Subcutaneous adipose tissue (tissue), 4 donors: ENCODE data around the gene FAM47B. TPM values are rescaled to one million over a fixed set of nuclear protein-coding genes. Genes with fewer than 3 reads are reported as not detected.

Source experiments
- total RNA-seq, 4 donors: library from RNA; depleted of rRNA; stranded (reverse); fragments of >200 nt; gene quantifications; one replicate each; pipeline ENCODE4 v1.1.0, GENCODE V29; 2016
- TF ChIP-seq, protein P1 (sequence below): fragments of 450-650 bp; IDR thresholded peaks from one replicate; pipeline ENCODE4 v1.5.1; 2016; ENCODE audit warnings: low read depth, mild to moderate bottlenecking, control low read depth, antibody characterized with exemption, moderate library complexity

FAM47B gene
- total RNA-seq, 4 donors from 2014 or later = not detected

GRCh38 chrX:34917146-34917545 is 25.4 kb upstream of the FAM47B start:
- TF ChIP-seq, protein P1, sequence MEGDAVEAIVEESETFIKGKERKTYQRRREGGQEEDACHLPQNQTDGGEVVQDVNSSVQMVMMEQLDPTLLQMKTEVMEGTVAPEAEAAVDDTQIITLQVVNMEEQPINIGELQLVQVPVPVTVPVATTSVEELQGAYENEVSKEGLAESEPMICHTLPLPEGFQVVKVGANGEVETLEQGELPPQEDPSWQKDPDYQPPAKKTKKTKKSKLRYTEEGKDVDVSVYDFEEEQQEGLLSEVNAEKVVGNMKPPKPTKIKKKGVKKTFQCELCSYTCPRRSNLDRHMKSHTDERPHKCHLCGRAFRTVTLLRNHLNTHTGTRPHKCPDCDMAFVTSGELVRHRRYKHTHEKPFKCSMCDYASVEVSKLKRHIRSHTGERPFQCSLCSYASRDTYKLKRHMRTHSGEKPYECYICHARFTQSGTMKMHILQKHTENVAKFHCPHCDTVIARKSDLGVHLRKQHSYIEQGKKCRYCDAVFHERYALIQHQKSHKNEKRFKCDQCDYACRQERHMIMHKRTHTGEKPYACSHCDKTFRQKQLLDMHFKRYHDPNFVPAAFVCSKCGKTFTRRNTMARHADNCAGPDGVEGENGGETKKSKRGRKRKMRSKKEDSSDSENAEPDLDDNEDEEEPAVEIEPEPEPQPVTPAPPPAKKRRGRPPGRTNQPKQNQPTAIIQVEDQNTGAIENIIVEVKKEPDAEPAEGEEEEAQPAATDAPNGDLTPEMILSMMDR = no peak

DNA sequence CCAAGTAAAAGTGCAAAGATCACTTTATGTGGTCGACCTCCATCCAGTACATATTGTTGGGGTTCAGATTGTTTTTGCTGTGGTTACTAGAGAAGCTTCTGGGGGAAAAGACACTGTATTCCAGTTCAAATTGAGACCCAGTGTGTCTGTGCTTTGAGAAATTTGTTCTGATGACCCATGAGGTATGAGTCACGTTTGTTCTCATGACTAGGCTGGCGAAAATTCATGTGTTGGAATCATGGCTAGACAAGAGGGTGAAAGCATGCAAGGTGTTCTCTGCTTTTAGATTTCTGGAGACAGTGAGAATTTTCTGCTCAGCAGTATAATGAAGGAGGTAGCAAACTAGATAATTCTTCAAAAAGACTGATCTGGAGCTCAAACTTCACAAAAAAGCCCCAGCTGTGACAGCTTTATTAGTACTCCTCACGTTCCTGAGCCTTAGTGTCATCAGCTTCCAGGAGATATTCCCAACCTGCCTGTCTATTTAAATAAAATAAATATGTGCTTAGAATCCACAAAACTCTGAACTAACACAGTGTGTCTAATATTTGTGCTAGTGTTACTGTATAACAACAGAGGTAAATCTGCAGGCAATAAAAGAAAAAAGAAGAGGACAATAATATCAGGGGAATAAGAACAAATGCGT is 24.4 kb upstream of the FAM47B start:
- TF ChIP-seq, protein P1 = no peak

GRCh38 chrX:34918856-34919255 is 23.7 kb upstream of the FAM47B start:
- TF ChIP-seq, protein P1 = no peak

DNA sequence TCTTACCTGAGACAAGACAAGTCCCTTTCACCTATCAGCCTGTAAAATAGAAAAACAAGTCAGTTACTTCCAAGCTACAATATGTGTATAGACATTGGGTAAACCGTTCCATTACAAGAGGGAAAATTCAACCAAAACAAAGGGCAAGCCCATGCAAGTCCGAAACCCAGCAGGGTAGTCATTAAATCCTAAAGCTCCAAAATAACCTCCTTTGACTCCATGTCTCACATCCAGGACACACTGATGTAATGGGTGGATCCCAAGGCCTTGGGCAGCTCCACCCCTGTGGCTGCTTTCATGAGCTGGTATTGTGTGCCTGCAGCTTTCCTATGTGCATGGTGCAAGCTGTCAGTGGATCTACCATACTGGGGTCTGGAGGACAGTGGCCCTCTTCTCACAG is 14.7 kb upstream of the FAM47B start:
- TF ChIP-seq, protein P1 = no peak

DNA sequence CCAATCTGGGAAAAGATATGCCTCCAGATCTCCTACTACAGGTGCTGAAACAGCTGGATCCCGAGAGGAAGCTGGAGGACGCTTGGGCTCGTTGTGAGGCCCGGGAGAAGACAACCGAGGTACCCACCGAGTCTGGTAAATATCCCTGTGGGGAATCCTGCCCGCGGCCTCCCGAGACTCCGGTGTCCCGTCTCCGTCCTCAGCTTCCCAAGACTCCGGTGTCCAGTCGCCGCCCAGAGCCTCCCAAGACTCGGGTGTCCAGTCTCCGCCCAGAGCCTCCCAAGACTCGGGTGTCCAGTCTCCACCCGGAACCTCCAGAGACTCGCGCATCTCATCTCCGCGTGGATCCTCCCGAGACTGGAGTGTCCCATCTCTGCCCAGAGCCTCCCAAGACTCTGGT is 639 bp downstream of the FAM47B start:
- TF ChIP-seq, protein P1 = no peak

DNA sequence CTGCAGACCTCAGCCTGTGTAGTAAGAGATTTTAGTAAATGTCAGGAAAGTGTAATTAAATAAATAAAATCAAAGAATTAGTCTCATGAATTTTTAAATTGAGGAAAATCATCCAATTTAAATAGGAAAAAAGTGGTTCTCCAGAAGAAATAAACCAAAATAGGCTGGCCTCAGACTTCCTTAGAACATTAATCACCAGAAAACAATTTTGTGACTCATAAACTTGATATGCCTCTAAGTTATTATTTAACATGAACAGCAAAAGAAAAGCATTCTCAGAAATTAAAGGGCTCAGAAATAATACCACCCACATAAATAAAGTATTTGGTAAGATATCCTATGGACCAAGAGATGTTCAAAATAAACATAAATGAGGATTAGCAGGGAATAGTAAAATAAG is 14.3 kb downstream of the FAM47B start:
- TF ChIP-seq, protein P1 = no peak

DNA sequence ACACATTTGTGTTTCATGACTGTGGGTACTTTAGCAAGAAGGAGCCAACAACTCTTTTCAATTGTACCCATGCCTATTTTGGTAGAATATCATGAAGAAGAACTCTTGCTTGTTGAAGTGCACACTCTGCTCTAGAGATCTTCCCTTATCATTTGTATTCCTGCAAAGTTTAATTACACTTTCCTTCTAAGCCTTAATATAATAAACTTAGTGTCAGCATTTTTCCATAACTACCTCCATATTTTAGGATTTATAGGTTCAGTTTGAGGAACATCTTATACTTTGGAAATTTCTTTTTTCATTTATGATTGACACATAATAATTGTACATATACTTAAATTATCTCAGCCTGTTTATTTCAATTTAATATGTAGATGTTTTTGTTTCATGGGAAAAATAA is 19.1 kb downstream of the FAM47B start:
- TF ChIP-seq, protein P1 = no peak
